ENCODE results near the gene EBLN1.

GRCh38 chr10:22246680-22247391 is 29.0 kb upstream of the EBLN1 start:
- TF ChIP-seq RXRA (IDR thresholded peaks at IDR 0.05; ENCODE audit: insufficient read depth, low read depth, low read length): no peak
- no peak for TF ChIP-seq MAX (IDR thresholded peaks at IDR 0.05)

All from H1 (cell line).